ENCODE data around the gene ADGRF1. TPM values are rescaled to one million over a fixed set of nuclear protein-coding genes. Genes with fewer than 3 reads are reported as not detected.
A peak's percentile ranks its signal among the peaks of the same experiment; 100 is the strongest.
"Not testable (repeated sequence)": the region's sequence is repeated elsewhere in the genome, so short reads cannot be mapped to it uniquely, and the experiment has no call there.

The ADGRF1 gene
- total RNA-seq, 2 donors from 2014 or later, result 5.6 to 11.5 TPM

GRCh38 chr6:46990818-46991510, 51.2 kb downstream of the ADGRF1 start:
- H3K4me3 ChIP-seq; H3K27me3 ChIP-seq (replicated peaks; ENCODE audit: insufficient read depth); H3K36me3 ChIP-seq; H3K9me3 ChIP-seq; intact Hi-C loops (cut with DNase I); H3K4me1 ChIP-seq (replicated peaks): not testable (repeated sequence)
- peak overlapping the region in 1 of 2 donors; percentile 6 for H3K27ac ChIP-seq
- TF ChIP-seq CTCF (IDR thresholded peaks at IDR 0.05) (peak; percentile 48 to 85 (median 62)), POLR2AphosphoS5 (IDR thresholded peaks at IDR 0.05) (peak; percentile 66)
- peak; percentile 71 for DNase-seq (ENCODE audit: low spot score)
- 36% methylated on average over 6 of the region's 6 CpGs for WGBS

GRCh38 chr6:46990031-46990644, 52.0 kb downstream of the ADGRF1 start:
- TF ChIP-seq CTCF (IDR thresholded peaks at IDR 0.05) (no peak), POLR2A (IDR thresholded peaks at IDR 0.05) (no peak), POLR2AphosphoS5 (IDR thresholded peaks at IDR 0.05) (no peak)
- H3K4me3 ChIP-seq, result no peak overlapping the region
- no peaks in the 10 kb centered on the region for H3K9me3 ChIP-seq
- intact Hi-C loops (cut with DNase I), result no loop called here
- no peaks in the 10 kb centered on the region for H3K36me3 ChIP-seq
- H3K27me3 ChIP-seq (replicated peaks; ENCODE audit: insufficient read depth), result no peaks in the 10 kb centered on the region
- no peak overlapping the region for H3K27ac ChIP-seq
- 45% methylated on average over 6 of the region's 6 CpGs for WGBS
- no peak for DNase-seq (ENCODE audit: low spot score)
- H3K4me1 ChIP-seq (replicated peaks), result peaks cover 8% of the 10 kb centered on the region

GRCh38 chr6:46989398-46989797, 52.7 kb downstream of the ADGRF1 start:
- 14% methylated on average over 3 of the region's 3 CpGs for WGBS
- intact Hi-C loops (cut with DNase I), result no loop called here
- no peak for TF ChIP-seq POLR2AphosphoS5 (IDR thresholded peaks at IDR 0.05)
- no peak for TF ChIP-seq POLR2A (IDR thresholded peaks at IDR 0.05)
- TF ChIP-seq CTCF (IDR thresholded peaks at IDR 0.05), result no peak
- H3K9me3 ChIP-seq, result no peaks in the 10 kb centered on the region
- H3K27me3 ChIP-seq (replicated peaks; ENCODE audit: insufficient read depth), result no peaks in the 10 kb centered on the region
- no peak overlapping the region for H3K4me3 ChIP-seq
- DNase-seq (ENCODE audit: low spot score), result no peak
- no peak overlapping the region for H3K27ac ChIP-seq
- H3K36me3 ChIP-seq, result no peaks in the 10 kb centered on the region
- peaks cover 8% of the 10 kb centered on the region for H3K4me1 ChIP-seq (replicated peaks)

- H3K4me3 ChIP-seq, result no peak overlapping the region
- WGBS, result 80% methylated on average over 3 of the region's 3 CpGs
- intact Hi-C loops (cut with DNase I), result loop anchor here (2.0 kb wide), 1 partner anchor 133 kb away; no protein-coding TSS in a partner anchor
- no peak overlapping the region for H3K27ac ChIP-seq
- H3K4me1 ChIP-seq (replicated peaks), result peaks cover 8% of the 10 kb centered on the region
- no peaks in the 10 kb centered on the region for H3K27me3 ChIP-seq (replicated peaks; ENCODE audit: insufficient read depth)
- no peaks in the 10 kb centered on the region for H3K9me3 ChIP-seq
- no peaks in the 10 kb centered on the region for H3K36me3 ChIP-seq
- TF ChIP-seq POLR2A (IDR thresholded peaks at IDR 0.05) (no peak), POLR2AphosphoS5 (IDR thresholded peaks at IDR 0.05) (no peak), CTCF (IDR thresholded peaks at IDR 0.05) (no peak)
- DNase-seq (ENCODE audit: low spot score), result no peak
Measured at GRCh38 chr6:46985943-46986342, 56.2 kb downstream of the ADGRF1 start.

GRCh38 chr6:46983007-46983411, 59.1 kb downstream of the ADGRF1 start:
- Histone ChIP-seq H3K9me3 (no peaks in the 10 kb centered on the region), H3K36me3 (no peaks in the 10 kb centered on the region), H3K27ac (no peak overlapping the region), H3K4me1 (replicated peaks) (no peaks in the 10 kb centered on the region), H3K4me3 (no peak overlapping the region), H3K27me3 (replicated peaks; ENCODE audit: insufficient read depth) (no peaks in the 10 kb centered on the region)
- no peak for TF ChIP-seq POLR2A (IDR thresholded peaks at IDR 0.05)
- TF ChIP-seq POLR2AphosphoS5 (IDR thresholded peaks at IDR 0.05), result peak; percentile 74
- intact Hi-C loops (cut with DNase I), result no loop called here
- DNase-seq (ENCODE audit: low spot score), result peak; percentile 6

All from prostate gland (tissue), 2 donors.